Vagina (tissue), 2 donors: ENCODE data around the gene PDXK. TPM values are rescaled to one million over a fixed set of nuclear protein-coding genes. Genes with fewer than 3 reads are reported as not detected.

Experiments used
- DNase-seq, 2 donors: peaks; one replicate each; pipeline ENCODE4 v3.0.0-alpha.2; 2017; ENCODE audit errors: extremely low spot score in 2 of 2
- H3K27ac ChIP-seq: fragments of 200-600 bp; sonication (generic); one replicate; pipeline ENCODE4 v1.5.1; 2019
- H3K27me3 ChIP-seq: fragments of 200-600 bp; sonication (generic); one replicate; pipeline ENCODE4 v1.5.1; 2019
- H3K36me3 ChIP-seq, 2 donors: fragments of 200-600 bp; sonication (generic); one replicate each; pipeline ENCODE4 v1.5.1; 2017 to 2019
- H3K4me1 ChIP-seq: fragments of 200-600 bp; sonication (generic); one replicate; pipeline ENCODE4 v1.5.1; 2019
- H3K4me3 ChIP-seq, 2 donors: fragments of 200-600 bp; sonication (generic); 1 replicate in 1 of 2; 2 replicates in 1 of 2; pipeline ENCODE4 v1.5.1; 2016 to 2019
- H3K9me3 ChIP-seq: fragments of 200-600 bp; sonication (generic); one replicate; pipeline ENCODE4 v1.5.1; 2019
- CTCF ChIP-seq, 3 experiments: fragments of 450-650 bp in 2 of 3; fragments of 200-600 bp in 1 of 3; sonication (generic) in 1 of 3; IDR thresholded peaks; one replicate each; pipeline ENCODE4 v1.5.1; 2017 to 2019; ENCODE audit warnings: antibody characterized with exemption in 3 of 3, mild to moderate bottlenecking in 2 of 3, moderate library complexity in 2 of 3
- POLR2A ChIP-seq, 2 donors: fragments of 450-650 bp; IDR thresholded peaks; one replicate each; pipeline ENCODE4 v1.6.1; 2017; ENCODE audit warnings: antibody characterized with exemption in 2 of 2, mild to moderate bottlenecking in 2 of 2, moderate library complexity in 2 of 2
- POLR2AphosphoS5 ChIP-seq, 2 donors: sonication (generic); formaldehyde crosslinking; IDR thresholded peaks; one replicate each; pipeline ENCODE4 v1.9.0; 2017; ENCODE audit warnings: antibody characterized with exemption in 2 of 2, mild to moderate bottlenecking in 2 of 2, low read depth in 1 of 2; ENCODE audit not compliant: insufficient read depth in 1 of 2
- intact Hi-C: fragments of 100-400 bp; cut with DNase I; formaldehyde crosslinking; loops from one replicate; pipeline ENCODE4 v1.15.1; 2023
- total RNA-seq: library from RNA; depleted of rRNA; stranded (reverse); fragments of >200 nt; gene quantifications from one replicate; pipeline ENCODE4 v1.2.3, GENCODE V29; 2016

PDXK gene
- total RNA-seq, 1 donor from 2014 or later, result 58.7 TPM

- Histone ChIP-seq H3K36me3 (peaks cover 0 to 89% of the 10 kb centered on the region in 2 donors), H3K27ac (no peak overlapping the region), H3K4me1 (no peaks in the 10 kb centered on the region), H3K9me3 (no peaks in the 10 kb centered on the region), H3K4me3 (no peak overlapping the region), H3K27me3 (no peaks in the 10 kb centered on the region)
- no peak for TF ChIP-seq POLR2AphosphoS5 (IDR thresholded peaks at IDR 0.05; ENCODE audit: insufficient read depth in 1 of 2, low read depth in 1 of 2)
- no peak for TF ChIP-seq CTCF (IDR thresholded peaks at IDR 0.05)
- TF ChIP-seq POLR2A (IDR thresholded peaks at IDR 0.05), result no peak
- intact Hi-C loops, result no loop called here
- no peak for DNase-seq
Observed at GRCh38 chr21:43797925-43798715, 79.2 kb downstream of the PDXK start.

DNA sequence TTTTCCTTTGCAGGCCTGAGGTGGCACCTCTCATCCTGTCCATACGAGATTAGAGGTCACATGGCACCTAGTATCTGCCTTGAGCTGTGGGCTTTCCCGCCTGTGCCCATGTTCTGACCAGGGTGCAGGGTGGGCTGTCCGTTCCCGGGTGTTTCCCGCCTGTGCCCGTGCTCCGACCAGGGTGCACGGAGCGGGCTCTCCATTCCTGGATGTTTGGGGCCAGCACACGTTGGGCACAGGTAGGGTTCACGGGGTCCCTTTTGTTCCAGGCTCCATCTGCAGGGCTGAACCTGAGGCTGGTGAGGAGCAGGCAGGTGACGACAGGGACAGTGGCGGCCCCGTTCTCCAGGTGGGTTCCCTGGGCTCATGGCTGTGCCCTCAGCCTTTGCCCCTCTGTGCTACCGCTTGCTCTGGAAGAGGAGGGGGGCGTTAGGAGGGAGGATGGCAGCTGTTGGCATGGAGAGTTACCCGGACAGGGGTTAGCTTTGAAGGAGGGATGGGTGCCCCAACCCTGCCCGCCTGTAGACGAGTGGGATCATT is 80.4 kb downstream of the PDXK start:
- intact Hi-C loops, result no loop called here
- H3K9me3 ChIP-seq, result no peaks in the 10 kb centered on the region
- H3K4me3 ChIP-seq, result no peak overlapping the region
- peaks cover 0 to 92% of the 10 kb centered on the region in 2 donors for H3K36me3 ChIP-seq
- H3K4me1 ChIP-seq, result no peaks in the 10 kb centered on the region
- no peak for DNase-seq
- H3K27me3 ChIP-seq, result no peaks in the 10 kb centered on the region
- H3K27ac ChIP-seq, result no peak overlapping the region
- TF ChIP-seq POLR2A (IDR thresholded peaks at IDR 0.05) (no peak), CTCF (IDR thresholded peaks at IDR 0.05) (no peak), POLR2AphosphoS5 (IDR thresholded peaks at IDR 0.05; ENCODE audit: insufficient read depth in 1 of 2, low read depth in 1 of 2) (no peak)

DNA sequence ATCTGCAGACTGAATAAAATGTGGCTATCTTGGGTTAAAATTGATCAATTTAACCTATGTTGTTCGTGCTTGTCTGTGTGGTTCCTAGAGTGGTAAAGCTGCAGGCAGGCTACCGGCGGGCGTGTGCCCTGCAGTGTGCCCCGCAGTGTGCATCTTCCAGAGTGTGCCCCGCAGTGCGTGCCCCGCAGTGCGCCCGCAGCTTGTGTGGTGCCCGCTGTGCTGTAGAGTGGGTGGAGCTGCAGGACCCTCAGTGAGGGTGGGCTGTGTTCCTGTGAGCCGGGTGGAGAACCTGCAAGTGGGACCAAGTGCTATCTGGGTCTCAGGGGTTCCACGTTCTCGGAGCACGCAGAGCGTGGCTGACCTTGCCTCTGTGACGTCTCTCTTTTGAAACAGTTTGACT is 81.2 kb downstream of the PDXK start:
- H3K9me3 ChIP-seq, result no peaks in the 10 kb centered on the region
- no peak overlapping the region for H3K4me3 ChIP-seq
- TF ChIP-seq POLR2A (IDR thresholded peaks at IDR 0.05) (no peak), POLR2AphosphoS5 (IDR thresholded peaks at IDR 0.05; ENCODE audit: insufficient read depth in 1 of 2, low read depth in 1 of 2) (no peak), CTCF (IDR thresholded peaks at IDR 0.05) (no peak)
- intact Hi-C loops, result loop anchor here (10.0 kb wide), 2 partner anchors 45 to 515 kb away; no protein-coding TSS in a partner anchor
- H3K36me3 ChIP-seq, result peaks cover 0 to 86% of the 10 kb centered on the region in 2 donors
- DNase-seq, result no peak
- H3K27ac ChIP-seq, result no peak overlapping the region
- no peaks in the 10 kb centered on the region for H3K4me1 ChIP-seq
- H3K27me3 ChIP-seq, result no peaks in the 10 kb centered on the region

GRCh38 chr21:43800566-43800965 is 81.6 kb downstream of the PDXK start:
- H3K4me1 ChIP-seq, result no peaks in the 10 kb centered on the region
- peaks cover 0 to 83% of the 10 kb centered on the region in 2 donors for H3K36me3 ChIP-seq
- no peaks in the 10 kb centered on the region for H3K27me3 ChIP-seq
- no peak overlapping the region for H3K27ac ChIP-seq
- DNase-seq, result no peak
- intact Hi-C loops, result loop anchor here (10.0 kb wide), 2 partner anchors 46 to 514 kb away; no protein-coding TSS in a partner anchor
- no peaks in the 10 kb centered on the region for H3K9me3 ChIP-seq
- TF ChIP-seq POLR2A (IDR thresholded peaks at IDR 0.05), result no peak
- TF ChIP-seq POLR2AphosphoS5 (IDR thresholded peaks at IDR 0.05; ENCODE audit: insufficient read depth in 1 of 2, low read depth in 1 of 2), result no peak
- TF ChIP-seq CTCF (IDR thresholded peaks at IDR 0.05), result no peak
- H3K4me3 ChIP-seq, result no peak overlapping the region
